Anterior cingulate cortex (tissue), 58 donors: Measurements from ENCODE around the gene KCNJ6.

ENCODE experiments used
- DNase-seq, 58 donors: peaks; one replicate each; lab custom pipeline; 2025; lab: John Stamatoyannopoulos, UW

The KCNJ6 gene

GRCh38 chr21:37907076-37907475 is 9.2 kb downstream of the KCNJ6 start:
- DNase-seq = no peak

- no peak for DNase-seq
Measured at GRCh38 chr21:37905291-37905690, 11.0 kb downstream of the KCNJ6 start.

GRCh38 chr21:37904856-37905255 is 11.4 kb downstream of the KCNJ6 start:
- peak in 3 of 58 donors; percentile 4 to 6 (median 5) for DNase-seq

- DNase-seq = no peak
Measured at GRCh38 chr21:37903396-37903795, 12.9 kb downstream of the KCNJ6 start.

GRCh38 chr21:37899146-37899545 is 17.1 kb downstream of the KCNJ6 start:
- DNase-seq = no peak

- DNase-seq = peak in 9 of 58 donors; percentile 3 to 42 (median 16)
Measured at GRCh38 chr21:37896788-37897187, 19.5 kb downstream of the KCNJ6 start.

- no peak for DNase-seq
Measured at GRCh38 chr21:37891972-37892371, 24.3 kb downstream of the KCNJ6 start.

GRCh38 chr21:37888659-37889058 is 27.6 kb downstream of the KCNJ6 start:
- no peak for DNase-seq

GRCh38 chr21:37886726-37887299 is 29.4 kb downstream of the KCNJ6 start:
- DNase-seq = no peak

- no peak for DNase-seq
Measured at GRCh38 chr21:37886120-37886519, 30.1 kb downstream of the KCNJ6 start.

- no peak for DNase-seq
Measured at GRCh38 chr21:37878946-37879660, 37.2 kb downstream of the KCNJ6 start.

- no peak for DNase-seq
Measured at GRCh38 chr21:37877888-37878684, 38.2 kb downstream of the KCNJ6 start.

- no peak for DNase-seq
Measured at GRCh38 chr21:37877171-37877570, 39.1 kb downstream of the KCNJ6 start.

GRCh38 chr21:37876561-37876960 is 39.7 kb downstream of the KCNJ6 start:
- no peak for DNase-seq

GRCh38 chr21:37874904-37875780 is 41.1 kb downstream of the KCNJ6 start:
- DNase-seq = no peak

GRCh38 chr21:37874481-37874880 is 41.8 kb downstream of the KCNJ6 start:
- DNase-seq = no peak

- no peak for DNase-seq
Measured at GRCh38 chr21:37873655-37874054, 42.6 kb downstream of the KCNJ6 start.

GRCh38 chr21:37871121-37871862 is 45.0 kb downstream of the KCNJ6 start:
- DNase-seq = peak in 4 of 58 donors; percentile 12 to 42 (median 26)

GRCh38 chr21:37870221-37870620 is 46.0 kb downstream of the KCNJ6 start:
- DNase-seq = peak in 1 of 58 donors; percentile 24

GRCh38 chr21:37869661-37870060 is 46.6 kb downstream of the KCNJ6 start:
- DNase-seq = no peak
